Stimulated activated naive B cell treated with anti-CD40 and anti-IgM and Interleukin-4, amounts not matched to agents 10 μg/mL and 1 μg/mL and 100 μg/mL, for 72 hours (primary cell): Measurements from ENCODE around the gene TMEM176A.
A peak's percentile ranks its signal among the peaks of the same experiment; 100 is the strongest.
"Not testable (repeated sequence)": the region's sequence is repeated elsewhere in the genome, so short reads cannot be mapped to it uniquely, and the experiment has no call there.

Source experiments
- ATAC-seq, 2 donors: fragments of 150-1000 bp; cut with Tn5 transposase; replicated peaks; 2 replicates each; pipeline ENCODE4 v1.10.0; 2021; ENCODE audit warnings: moderate library complexity in 1 of 2
- DNase-seq: peaks from one replicate; pipeline ENCODE4 v3.0.0; 2021
- H3K27ac Mint-ChIP-seq: one replicate; pipeline ENCODE4 v1.8.0; 2022; ENCODE audit warnings: mild to moderate bottlenecking, mixed read lengths
- H3K27me3 Mint-ChIP-seq, 2 donors: one replicate each; pipeline ENCODE4 v1.8.0; 2022; ENCODE audit warnings: mixed read lengths in 2 of 2
- H3K36me3 Mint-ChIP-seq, 2 donors: one replicate each; pipeline ENCODE4 v1.8.0; 2022; ENCODE audit warnings: mixed read lengths in 2 of 2, mild to moderate bottlenecking in 1 of 2
- H3K4me1 Mint-ChIP-seq, 2 donors: one replicate each; pipeline ENCODE4 v1.8.0; 2022; ENCODE audit warnings: mixed read lengths in 2 of 2, mild to moderate bottlenecking in 1 of 2
- H3K4me3 Mint-ChIP-seq, 2 donors: one replicate each; pipeline ENCODE4 v1.8.0; 2022; ENCODE audit warnings: mild to moderate bottlenecking in 2 of 2, mixed read lengths in 2 of 2, moderate library complexity in 1 of 2
- H3K9me3 Mint-ChIP-seq, 2 donors: one replicate each; pipeline ENCODE4 v1.8.0; 2022; ENCODE audit warnings: mixed read lengths in 2 of 2, mild to moderate bottlenecking in 1 of 2

Gene TMEM176A

GRCh38 chr7:150800581-150801241, at the start of gene TMEM176A:
Gene TMEM176A (plus strand): TSS chr7:150800769. CDS start chr7:150801551, 782 bp downstream.
- peak in 1 of 2 donors; percentile 23 for ATAC-seq
- Mint-ChIP-seq H3K27me3 (peaks cover 64 to 72% of the 10 kb centered on the region in 2 donors), H3K27ac (no peak within 1 kb of the TSS)

DNA sequence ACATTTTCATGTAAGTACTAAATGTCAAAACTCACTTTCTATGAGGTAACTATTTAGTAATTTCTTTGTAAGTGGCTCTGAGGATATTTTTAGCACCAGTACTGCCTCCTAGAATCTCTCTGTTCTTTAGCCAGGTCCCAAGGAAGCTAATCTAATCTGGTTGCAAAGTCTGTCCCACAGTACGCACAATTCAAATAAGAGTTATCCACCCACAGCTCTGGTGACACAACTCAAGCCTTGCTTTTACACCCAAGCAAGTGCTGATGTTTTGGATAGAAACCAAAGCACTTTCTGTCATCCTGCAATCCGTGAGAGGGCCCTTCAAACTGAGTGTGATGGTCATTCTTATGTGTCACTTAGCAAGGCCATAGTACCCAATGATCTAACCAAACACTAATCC, 48.9 kb upstream of the TMEM176A start:
- ATAC-seq (no peak), DNase-seq (no peak)
- no peak overlapping the region for H3K27ac Mint-ChIP-seq
- no peaks in the 10 kb centered on the region for H3K9me3 Mint-ChIP-seq
- H3K36me3 Mint-ChIP-seq = no peaks in the 10 kb centered on the region
- peaks cover 6 to 18% of the 10 kb centered on the region in 2 donors for H3K4me1 Mint-ChIP-seq
- H3K4me3 Mint-ChIP-seq = no peak overlapping the region
- H3K27me3 Mint-ChIP-seq = peaks cover 12% of the 10 kb centered on the region in 2 donors

More at GRCh38 chr7:150800581-150801241, at the start of gene TMEM176A:
- no peak for DNase-seq
- Mint-ChIP-seq H3K4me1 (peaks cover 4 to 11% of the 10 kb centered on the region in 2 donors), H3K4me3 (peak within 1 kb of the TSS; percentile 15 to 60), H3K9me3 (peaks cover 4 to 8% of the 10 kb centered on the region in 2 donors), H3K36me3 (peaks cover 0 to 2% of the 10 kb centered on the region in 2 donors)

DNA sequence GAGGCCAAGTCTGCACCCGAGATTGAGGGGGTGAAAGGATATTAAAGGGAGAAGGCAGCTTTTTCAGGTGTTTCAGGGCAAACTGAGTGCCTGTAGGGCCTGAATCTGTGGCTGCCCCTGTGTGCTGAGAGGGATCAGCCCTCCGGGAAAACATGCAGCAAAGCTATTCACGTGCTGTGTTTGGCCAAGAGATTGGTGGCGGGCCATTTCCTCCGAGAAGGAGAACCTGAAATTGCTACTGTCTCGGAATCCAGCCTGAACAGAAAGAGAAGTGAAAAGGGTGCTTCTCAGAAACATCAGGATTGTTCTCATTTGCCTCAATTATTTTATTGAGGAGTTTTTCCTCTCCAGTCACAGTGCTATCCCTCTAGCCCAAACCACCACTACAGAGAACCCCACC, 47.3 kb upstream of the TMEM176A start:
- Mint-ChIP-seq H3K36me3 (no peaks in the 10 kb centered on the region), H3K4me3 (no peak overlapping the region), H3K4me1 (peaks cover 6 to 18% of the 10 kb centered on the region in 2 donors), H3K9me3 (no peaks in the 10 kb centered on the region), H3K27ac (no peak overlapping the region), H3K27me3 (peaks cover 12% of the 10 kb centered on the region in 2 donors)
- DNase-seq = no peak
- no peak for ATAC-seq

- H3K4me3 Mint-ChIP-seq = no peak overlapping the region
- no peak overlapping the region for H3K27ac Mint-ChIP-seq
- H3K9me3 Mint-ChIP-seq = no peaks in the 10 kb centered on the region
- H3K4me1 Mint-ChIP-seq = peaks cover 6 to 18% of the 10 kb centered on the region in 2 donors
- DNase-seq = no peak
- ATAC-seq = peak; percentile 68 to 78
- H3K36me3 Mint-ChIP-seq = no peaks in the 10 kb centered on the region
- H3K27me3 Mint-ChIP-seq = peaks cover 12% of the 10 kb centered on the region in 2 donors
These were observed 46.6 kb upstream of the TMEM176A start for GRCh38 chr7:150753826-150754603.

DNA sequence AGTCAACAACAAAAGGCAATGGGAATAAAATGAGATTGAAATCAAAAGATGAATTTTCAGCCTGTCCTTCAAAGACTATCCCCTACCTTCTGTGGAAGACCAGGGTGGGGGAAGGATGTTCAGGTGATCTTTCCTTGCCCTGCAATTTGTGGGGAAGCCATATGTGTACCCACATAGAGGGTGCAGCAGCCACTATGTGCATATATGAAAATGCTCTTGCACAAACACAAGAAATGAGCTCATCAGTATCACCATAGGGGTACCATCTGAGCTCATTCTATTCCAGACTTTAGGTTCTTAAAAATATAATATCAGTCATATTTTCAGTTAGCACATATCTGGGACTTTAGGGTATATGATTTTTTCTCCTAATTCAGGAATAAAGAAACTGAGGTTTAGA, 45.6 kb upstream of the TMEM176A start:
- Mint-ChIP-seq H3K4me1 (peaks cover 6 to 18% of the 10 kb centered on the region in 2 donors), H3K36me3 (no peaks in the 10 kb centered on the region), H3K4me3 (no peak overlapping the region), H3K27ac (no peak overlapping the region), H3K27me3 (peaks cover 12% of the 10 kb centered on the region in 2 donors), H3K9me3 (no peaks in the 10 kb centered on the region)
- no peak for DNase-seq
- ATAC-seq = no peak

GRCh38 chr7:150755473-150756099, 45.0 kb upstream of the TMEM176A start:
- Mint-ChIP-seq H3K9me3 (no peaks in the 10 kb centered on the region), H3K4me1 (peaks cover 6 to 18% of the 10 kb centered on the region in 2 donors), H3K27ac (no peak overlapping the region), H3K36me3 (no peaks in the 10 kb centered on the region), H3K4me3 (no peak overlapping the region), H3K27me3 (peaks cover 8 to 12% of the 10 kb centered on the region in 2 donors)
- no peak for DNase-seq
- peak; percentile 75 to 78 for ATAC-seq

DNA sequence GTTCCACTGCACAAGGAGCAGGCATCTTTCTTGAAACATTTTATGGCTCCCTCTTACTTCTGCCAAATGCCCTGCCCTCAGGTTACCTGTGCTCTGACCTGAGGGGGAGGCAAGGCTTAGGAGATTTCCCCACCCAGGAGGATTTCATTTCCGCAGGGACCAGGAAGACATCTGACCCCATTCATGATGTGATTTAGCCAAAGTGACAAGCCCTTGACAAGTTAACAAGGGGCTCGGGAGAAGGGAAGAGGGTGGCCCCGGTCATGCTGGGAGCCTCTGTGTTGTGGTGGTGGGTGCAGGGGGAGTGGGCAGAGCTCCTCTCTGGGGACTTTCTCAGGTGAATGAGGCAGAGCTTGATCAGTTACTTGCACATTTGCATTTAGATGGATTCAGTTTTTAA, 44.4 kb upstream of the TMEM176A start:
- H3K4me3 Mint-ChIP-seq = no peak overlapping the region
- no peak for ATAC-seq
- H3K27me3 Mint-ChIP-seq = peaks cover 8 to 12% of the 10 kb centered on the region in 2 donors
- no peak overlapping the region for H3K27ac Mint-ChIP-seq
- peaks cover 6 to 18% of the 10 kb centered on the region in 2 donors for H3K4me1 Mint-ChIP-seq
- H3K36me3 Mint-ChIP-seq = no peaks in the 10 kb centered on the region
- H3K9me3 Mint-ChIP-seq = peaks cover 0 to 1% of the 10 kb centered on the region in 2 donors
- no peak for DNase-seq

DNA sequence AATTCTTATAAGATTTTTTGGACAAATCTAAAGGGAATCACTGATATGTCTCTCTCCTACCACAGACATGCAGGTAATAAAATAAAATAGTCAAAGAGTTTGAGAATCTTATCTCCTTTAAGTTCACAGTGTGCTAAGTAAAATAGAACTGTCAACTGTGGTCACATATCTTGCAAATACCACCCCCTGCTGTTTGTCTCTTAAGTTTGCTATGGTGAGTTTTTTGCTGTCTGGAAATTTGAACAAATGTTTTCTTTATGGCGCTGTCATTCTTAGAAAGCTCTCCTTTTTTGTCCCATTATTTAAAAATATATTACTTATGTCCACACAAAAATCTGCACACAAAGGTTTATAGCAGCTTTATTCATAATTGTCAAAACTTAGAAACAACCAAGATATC, 43.7 kb upstream of the TMEM176A start:
- peaks cover 5 to 7% of the 10 kb centered on the region in 2 donors for H3K9me3 Mint-ChIP-seq
- DNase-seq (no peak), ATAC-seq (no peak)
- peaks cover 2 to 5% of the 10 kb centered on the region in 2 donors for H3K36me3 Mint-ChIP-seq
- H3K27ac Mint-ChIP-seq = no peak overlapping the region
- no peak overlapping the region for H3K4me3 Mint-ChIP-seq
- peaks cover 6 to 18% of the 10 kb centered on the region in 2 donors for H3K4me1 Mint-ChIP-seq
- H3K27me3 Mint-ChIP-seq = peaks cover 15 to 18% of the 10 kb centered on the region in 2 donors

DNA sequence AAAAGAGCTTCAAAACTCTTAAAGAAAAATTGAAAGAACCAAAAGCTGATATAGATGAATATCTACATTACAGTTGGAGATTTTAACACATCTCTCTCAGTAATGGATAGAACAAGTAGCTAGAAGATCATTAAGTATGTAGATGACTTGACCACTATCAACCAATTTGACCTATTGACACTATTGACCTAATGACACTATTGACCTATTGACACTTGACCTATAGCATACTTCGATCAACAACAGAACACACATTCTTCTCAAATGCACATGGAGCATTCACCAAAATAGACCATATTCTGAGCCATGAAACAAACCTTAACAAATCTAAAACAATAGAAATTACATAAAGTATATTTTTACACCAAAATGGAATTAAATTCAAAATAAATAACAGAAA, 41.1 kb upstream of the TMEM176A start:
- Mint-ChIP-seq H3K9me3 (peaks cover 5 to 7% of the 10 kb centered on the region in 2 donors), H3K36me3 (peaks cover 2 to 5% of the 10 kb centered on the region in 2 donors), H3K4me3 (no peak overlapping the region), H3K27ac (no peak overlapping the region), H3K27me3 (peaks cover 6 to 8% of the 10 kb centered on the region in 2 donors), H3K4me1 (peaks cover 0 to 13% of the 10 kb centered on the region in 2 donors)
- ATAC-seq (no peak), DNase-seq (no peak)

DNA sequence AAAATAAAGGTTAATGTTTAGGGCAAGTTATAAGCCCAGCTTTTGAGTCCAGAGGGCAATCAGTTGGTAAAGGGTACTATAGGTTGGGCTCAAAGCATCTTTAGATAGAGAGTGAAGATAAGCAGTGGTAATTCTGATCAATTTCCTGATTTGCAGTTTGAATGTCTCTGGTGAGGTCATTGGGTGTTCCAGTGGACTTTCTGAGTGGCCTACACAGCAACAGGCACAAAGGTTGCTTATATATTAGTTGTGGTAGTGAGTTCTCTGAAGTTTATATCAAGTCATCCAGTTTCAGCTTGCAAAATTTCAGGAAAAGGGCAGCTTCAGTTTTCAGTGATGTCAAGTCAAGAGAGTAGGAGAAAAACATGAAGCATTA, 34.2 kb upstream of the TMEM176A start:
- peaks cover 6 to 11% of the 10 kb centered on the region in 2 donors for H3K27me3 Mint-ChIP-seq
- peaks cover 4 to 5% of the 10 kb centered on the region in 2 donors for H3K9me3 Mint-ChIP-seq
- ATAC-seq (no peak), DNase-seq (no peak)
- H3K4me3 Mint-ChIP-seq = no peak overlapping the region
- H3K36me3 Mint-ChIP-seq = peaks cover 2 to 3% of the 10 kb centered on the region in 2 donors
- H3K4me1 Mint-ChIP-seq = no peaks in the 10 kb centered on the region
- H3K27ac Mint-ChIP-seq = no peak overlapping the region

DNA sequence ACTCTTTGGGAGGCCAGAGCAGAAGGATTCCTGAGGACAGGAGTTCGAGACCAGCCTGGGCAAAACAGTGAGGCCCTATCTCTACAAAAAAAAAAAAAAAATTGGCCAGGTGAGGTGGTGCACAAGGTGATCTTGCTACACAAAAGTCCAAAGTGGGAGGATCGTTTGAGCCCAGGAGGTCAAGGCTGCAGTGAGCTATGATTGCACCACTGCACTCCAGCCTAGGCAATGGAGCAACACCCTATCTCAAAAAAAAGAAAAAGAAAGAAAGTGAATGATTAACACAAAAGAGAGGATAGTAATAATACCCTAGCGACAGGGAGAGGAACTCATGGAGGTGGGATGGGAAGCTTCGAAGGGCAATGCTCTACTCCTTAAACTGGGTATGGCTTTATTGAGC, 30.8 kb upstream of the TMEM176A start:
- Mint-ChIP-seq H3K4me1 (no peaks in the 10 kb centered on the region), H3K27me3 (peaks cover 5% of the 10 kb centered on the region in 2 donors)

GRCh38 chr7:150774131-150774530, 26.4 kb upstream of the TMEM176A start:
- not testable (repeated sequence) for H3K27ac Mint-ChIP-seq, H3K4me1 Mint-ChIP-seq, DNase-seq, ATAC-seq, H3K4me3 Mint-ChIP-seq, H3K36me3 Mint-ChIP-seq
- Mint-ChIP-seq H3K9me3 (peaks cover 12 to 14% of the 10 kb centered on the region in 2 donors), H3K27me3 (peaks cover 0 to 12% of the 10 kb centered on the region in 2 donors)

More for the DNA sequence above, 30.8 kb upstream of the TMEM176A start:
- no peak overlapping the region for H3K4me3 Mint-ChIP-seq
- no peak overlapping the region for H3K27ac Mint-ChIP-seq
- DNase-seq (no peak), ATAC-seq (no peak)
- H3K36me3 Mint-ChIP-seq = peaks cover 0 to 3% of the 10 kb centered on the region in 2 donors
- H3K9me3 Mint-ChIP-seq = peaks cover 12 to 14% of the 10 kb centered on the region in 2 donors

GRCh38 chr7:150778014-150778737, 22.4 kb upstream of the TMEM176A start:
- Mint-ChIP-seq H3K27ac (no peak overlapping the region), H3K4me3 (no peak overlapping the region), H3K9me3 (peaks cover 6 to 9% of the 10 kb centered on the region in 2 donors), H3K27me3 (peaks cover 16 to 20% of the 10 kb centered on the region in 2 donors), H3K36me3 (peaks cover 0 to 3% of the 10 kb centered on the region in 2 donors), H3K4me1 (peaks cover 0 to 1% of the 10 kb centered on the region in 2 donors)
- ATAC-seq (no peak), DNase-seq (no peak)
